Gastrocnemius medialis (tissue), 4 donors: ENCODE data around the gene SLC66A3. TPM values are rescaled to one million over a fixed set of nuclear protein-coding genes. Genes with fewer than 3 reads are reported as not detected.
A peak's percentile ranks its signal among the peaks of the same experiment; 100 is the strongest.

Experiments
- ATAC-seq, 2 donors: fragments of 150-250 bp; one replicate each; pipeline ENCODE4 v1.9.1; 2016
- DNase-seq, 2 donors: peaks; one replicate each; pipeline ENCODE4 v3.0.0-alpha.2; 2019
- H3K27ac ChIP-seq, 4 donors: fragments of 200-600 bp; sonication (generic); 1 replicate in 1 of 4; 2 replicates in 3 of 4; pipeline ENCODE4 v1.5.1; 2016 to 2018; ENCODE audit warnings: mild to moderate bottlenecking in 2 of 4, moderate library complexity in 1 of 4
- H3K27me3 ChIP-seq, 3 donors: fragments of 200-600 bp; sonication (generic) in 2 of 3; 1 replicate in 1 of 3; 2 replicates in 2 of 3; pipeline versions ENCODE4 v1.5.1 to v1.6.0; 2016 to 2019; ENCODE audit warnings: mild to moderate bottlenecking in 1 of 3, moderate library complexity in 1 of 3
- H3K36me3 ChIP-seq, 2 donors: fragments of 200-600 bp; sonication (generic) in 1 of 2; one replicate each; pipeline ENCODE4 v1.5.1; 2017 to 2018
- H3K4me1 ChIP-seq, 2 donors: fragments of 200-600 bp; sonication (generic) in 1 of 2; one replicate each; pipeline ENCODE4 v1.5.1; 2016 to 2017; ENCODE audit warnings: mild to moderate bottlenecking in 2 of 2
- H3K4me3 ChIP-seq, 4 donors: fragments of 200-600 bp; sonication (generic) in 3 of 4; 1 replicate in 1 of 4; 2 replicates in 3 of 4; pipeline ENCODE4 v1.5.1; 2016 to 2019; ENCODE audit warnings: mild to moderate bottlenecking in 2 of 4
- H3K9me3 ChIP-seq, 3 donors: fragments of 200-600 bp; sonication (generic) in 2 of 3; 1 replicate in 1 of 3; 2 replicates in 2 of 3; pipeline ENCODE4 v1.5.1; 2016 to 2019
- POLR2A ChIP-seq, 2 donors: fragments of 450-650 bp; IDR thresholded peaks; one replicate each; pipeline ENCODE4 v1.6.1; 2017; ENCODE audit warnings: antibody characterized with exemption in 2 of 2, mild to moderate bottlenecking in 2 of 2, moderate library complexity in 2 of 2
- in situ Hi-C, 4 donors: fragments of 200-750 bp; cut with MboI; loops; one replicate each; pipeline versions ENCODE4 v1.15.0 to v1.8.0; 2017; ENCODE audit warnings: low sequenced_read_pairs in 4 of 4
- intact Hi-C: fragments of 100-400 bp; cut with DNase I; formaldehyde crosslinking; loops from one replicate; pipeline ENCODE4 v1.15.1; 2023; ENCODE audit warnings: low total_unique reads
- total RNA-seq, 4 donors: library from RNA; depleted of rRNA; stranded (reverse); fragments of >200 nt; gene quantifications; one replicate each; pipeline versions ENCODE4 v1.1.0 to v1.2.3, GENCODE V29; 2016
- TF ChIP-seq, protein P1 (sequence below), 5 experiments: fragments of 450-650 bp in 3 of 5; fragments of 200-600 bp in 2 of 5; sonication (generic) in 2 of 5; IDR thresholded peaks in 4 of 5; conservative IDR thresholded peaks in 1 of 5; 1 replicate in 4 of 5; 2 replicates in 1 of 5; pipeline ENCODE4 v1.5.1; 2016 to 2019; ENCODE audit warnings: antibody characterized with exemption in 5 of 5, mild to moderate bottlenecking in 3 of 5, moderate library complexity in 3 of 5

The SLC66A3 gene
- total RNA-seq, 4 donors from 2014 or later, result 10.6 to 29.2 (median 16.0) TPM

DNA sequence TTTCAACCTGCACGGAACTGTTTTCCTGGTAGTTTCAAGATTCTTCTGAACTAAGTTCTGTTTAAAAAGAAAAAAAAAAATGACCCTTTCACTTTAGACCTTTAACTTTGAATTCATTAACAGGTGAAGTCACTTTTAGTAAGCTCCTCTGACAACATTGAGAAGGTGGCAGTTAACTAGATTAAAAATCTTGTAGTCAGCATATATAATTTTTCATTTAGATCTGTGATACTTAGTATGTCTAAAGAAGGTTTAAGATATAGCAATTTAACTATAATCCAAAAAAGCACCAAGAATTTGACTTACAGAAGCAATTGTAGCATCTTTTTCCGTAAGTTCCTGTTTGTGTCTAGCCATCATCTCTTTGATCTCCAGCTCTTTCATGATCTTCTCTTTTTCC is 45.4 kb downstream of the SLC66A3 start:
- in situ Hi-C loops, result no loop called here
- intact Hi-C loops, result no loop called here
- Histone ChIP-seq H3K9me3 (no peaks in the 10 kb centered on the region), H3K27ac (no peak overlapping the region), H3K4me1 (no peaks in the 10 kb centered on the region), H3K36me3 (peaks cover 4 to 67% of the 10 kb centered on the region in 2 donors), H3K4me3 (no peak overlapping the region), H3K27me3 (no peaks in the 10 kb centered on the region)
- DNase-seq (no peak), ATAC-seq (no peak)
- no peak for TF ChIP-seq POLR2A (IDR thresholded peaks at IDR 0.05)
- TF ChIP-seq, protein P1, sequence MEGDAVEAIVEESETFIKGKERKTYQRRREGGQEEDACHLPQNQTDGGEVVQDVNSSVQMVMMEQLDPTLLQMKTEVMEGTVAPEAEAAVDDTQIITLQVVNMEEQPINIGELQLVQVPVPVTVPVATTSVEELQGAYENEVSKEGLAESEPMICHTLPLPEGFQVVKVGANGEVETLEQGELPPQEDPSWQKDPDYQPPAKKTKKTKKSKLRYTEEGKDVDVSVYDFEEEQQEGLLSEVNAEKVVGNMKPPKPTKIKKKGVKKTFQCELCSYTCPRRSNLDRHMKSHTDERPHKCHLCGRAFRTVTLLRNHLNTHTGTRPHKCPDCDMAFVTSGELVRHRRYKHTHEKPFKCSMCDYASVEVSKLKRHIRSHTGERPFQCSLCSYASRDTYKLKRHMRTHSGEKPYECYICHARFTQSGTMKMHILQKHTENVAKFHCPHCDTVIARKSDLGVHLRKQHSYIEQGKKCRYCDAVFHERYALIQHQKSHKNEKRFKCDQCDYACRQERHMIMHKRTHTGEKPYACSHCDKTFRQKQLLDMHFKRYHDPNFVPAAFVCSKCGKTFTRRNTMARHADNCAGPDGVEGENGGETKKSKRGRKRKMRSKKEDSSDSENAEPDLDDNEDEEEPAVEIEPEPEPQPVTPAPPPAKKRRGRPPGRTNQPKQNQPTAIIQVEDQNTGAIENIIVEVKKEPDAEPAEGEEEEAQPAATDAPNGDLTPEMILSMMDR (IDR thresholded peaks at IDR 0.05 in 4 of 5, conservative IDR thresholded peaks at IDR 0.05 in 1 of 5), result no peak

GRCh38 chr2:11201969-11202368 is 46.7 kb downstream of the SLC66A3 start:
- TF ChIP-seq, protein P1 (IDR thresholded peaks at IDR 0.05 in 4 of 5, conservative IDR thresholded peaks at IDR 0.05 in 1 of 5), result no peak
- no peak for TF ChIP-seq POLR2A (IDR thresholded peaks at IDR 0.05)
- Histone ChIP-seq H3K9me3 (no peaks in the 10 kb centered on the region), H3K4me1 (no peaks in the 10 kb centered on the region), H3K36me3 (peaks cover 2 to 59% of the 10 kb centered on the region in 2 donors), H3K27ac (no peak overlapping the region), H3K27me3 (no peaks in the 10 kb centered on the region), H3K4me3 (no peak overlapping the region)
- intact Hi-C loops (no loop called here), in situ Hi-C loops (no loop called here)
- DNase-seq (no peak), ATAC-seq (no peak)

- H3K4me3 ChIP-seq, result no peak overlapping the region
- H3K4me1 ChIP-seq, result no peaks in the 10 kb centered on the region
- no peak for TF ChIP-seq POLR2A (IDR thresholded peaks at IDR 0.05)
- TF ChIP-seq, protein P1 (IDR thresholded peaks at IDR 0.05 in 4 of 5, conservative IDR thresholded peaks at IDR 0.05 in 1 of 5), result no peak
- in situ Hi-C loops (no loop called here), intact Hi-C loops (no loop called here)
- H3K27ac ChIP-seq, result peak overlapping the region in 2 of 4 donors; percentile 5 to 16
- ATAC-seq (peak in 1 of 2 donors; percentile 42), DNase-seq (no peak)
- H3K27me3 ChIP-seq, result no peaks in the 10 kb centered on the region
- peaks cover 0 to 57% of the 10 kb centered on the region in 2 donors for H3K36me3 ChIP-seq
- H3K9me3 ChIP-seq, result no peaks in the 10 kb centered on the region
These were observed 48.2 kb downstream of the SLC66A3 start for GRCh38 chr2:11203480-11203879.

DNA sequence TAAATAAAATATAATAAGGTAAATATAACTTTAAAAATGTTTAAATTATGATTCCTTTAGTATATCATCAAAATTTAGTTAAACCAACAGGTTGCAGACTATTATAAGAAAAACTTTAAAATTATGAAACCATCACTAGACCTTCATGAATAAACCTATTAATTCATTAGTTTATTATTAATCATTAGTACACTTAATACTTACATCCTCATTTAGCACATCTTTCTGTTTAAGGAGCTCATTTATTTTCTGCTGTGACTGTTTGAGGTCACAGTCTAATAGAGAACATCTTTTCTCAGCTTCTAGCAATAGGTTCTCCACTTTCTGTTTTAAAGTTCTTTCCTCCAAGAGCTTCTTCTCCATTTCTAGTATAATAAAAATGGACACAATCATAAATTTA is 52.8 kb downstream of the SLC66A3 start:
- TF ChIP-seq, protein P1 (IDR thresholded peaks at IDR 0.05 in 4 of 5, conservative IDR thresholded peaks at IDR 0.05 in 1 of 5), result no peak
- TF ChIP-seq POLR2A (IDR thresholded peaks at IDR 0.05), result no peak
- Histone ChIP-seq H3K4me1 (no peaks in the 10 kb centered on the region), H3K27me3 (no peaks in the 10 kb centered on the region), H3K36me3 (peaks cover 0 to 53% of the 10 kb centered on the region in 2 donors), H3K27ac (no peak overlapping the region), H3K4me3 (no peak overlapping the region), H3K9me3 (no peaks in the 10 kb centered on the region)
- ATAC-seq, result no peak
- no peak for DNase-seq
- intact Hi-C loops (no loop called here), in situ Hi-C loops (no loop called here)

- ATAC-seq, result no peak
- H3K36me3 ChIP-seq, result peaks cover 5 to 86% of the 10 kb centered on the region in 2 donors
- H3K9me3 ChIP-seq, result no peaks in the 10 kb centered on the region
- in situ Hi-C loops (no loop called here), intact Hi-C loops (no loop called here)
- H3K27ac ChIP-seq, result no peak overlapping the region
- no peak overlapping the region for H3K4me3 ChIP-seq
- H3K27me3 ChIP-seq, result no peaks in the 10 kb centered on the region
- no peak for DNase-seq
- TF ChIP-seq POLR2A (IDR thresholded peaks at IDR 0.05), result no peak
- TF ChIP-seq, protein P1 (IDR thresholded peaks at IDR 0.05 in 4 of 5, conservative IDR thresholded peaks at IDR 0.05 in 1 of 5), result no peak
- no peaks in the 10 kb centered on the region for H3K4me1 ChIP-seq
These were observed 57.4 kb downstream of the SLC66A3 start for GRCh38 chr2:11212645-11213044.
